ENCODE measurements around the gene TOE1.

GRCh38 chr1:45375104-45376090 lies 35.4 kb downstream of the TOE1 start:
- TF ChIP-seq POLR2A (IDR thresholded peaks at IDR 0.05): no peak
- TF ChIP-seq, protein P1, sequence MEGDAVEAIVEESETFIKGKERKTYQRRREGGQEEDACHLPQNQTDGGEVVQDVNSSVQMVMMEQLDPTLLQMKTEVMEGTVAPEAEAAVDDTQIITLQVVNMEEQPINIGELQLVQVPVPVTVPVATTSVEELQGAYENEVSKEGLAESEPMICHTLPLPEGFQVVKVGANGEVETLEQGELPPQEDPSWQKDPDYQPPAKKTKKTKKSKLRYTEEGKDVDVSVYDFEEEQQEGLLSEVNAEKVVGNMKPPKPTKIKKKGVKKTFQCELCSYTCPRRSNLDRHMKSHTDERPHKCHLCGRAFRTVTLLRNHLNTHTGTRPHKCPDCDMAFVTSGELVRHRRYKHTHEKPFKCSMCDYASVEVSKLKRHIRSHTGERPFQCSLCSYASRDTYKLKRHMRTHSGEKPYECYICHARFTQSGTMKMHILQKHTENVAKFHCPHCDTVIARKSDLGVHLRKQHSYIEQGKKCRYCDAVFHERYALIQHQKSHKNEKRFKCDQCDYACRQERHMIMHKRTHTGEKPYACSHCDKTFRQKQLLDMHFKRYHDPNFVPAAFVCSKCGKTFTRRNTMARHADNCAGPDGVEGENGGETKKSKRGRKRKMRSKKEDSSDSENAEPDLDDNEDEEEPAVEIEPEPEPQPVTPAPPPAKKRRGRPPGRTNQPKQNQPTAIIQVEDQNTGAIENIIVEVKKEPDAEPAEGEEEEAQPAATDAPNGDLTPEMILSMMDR (IDR thresholded peaks at IDR 0.05): no peak

Measured in body of pancreas (tissue), 4 donors.